Inflammatory macrophage treated with lipopolysaccharide for 1 hour (primary cell): Measurements from ENCODE around the gene PORCN.
"Not testable (repeated sequence)": the region's sequence is repeated elsewhere in the genome, so short reads cannot be mapped to it uniquely, and the experiment has no call there.

ENCODE experiments used
- DNase-seq, 2 donors: peaks; one replicate each; pipeline ENCODE4 v3.0.0-alpha.2; 2020 to 2022

The PORCN gene

DNA sequence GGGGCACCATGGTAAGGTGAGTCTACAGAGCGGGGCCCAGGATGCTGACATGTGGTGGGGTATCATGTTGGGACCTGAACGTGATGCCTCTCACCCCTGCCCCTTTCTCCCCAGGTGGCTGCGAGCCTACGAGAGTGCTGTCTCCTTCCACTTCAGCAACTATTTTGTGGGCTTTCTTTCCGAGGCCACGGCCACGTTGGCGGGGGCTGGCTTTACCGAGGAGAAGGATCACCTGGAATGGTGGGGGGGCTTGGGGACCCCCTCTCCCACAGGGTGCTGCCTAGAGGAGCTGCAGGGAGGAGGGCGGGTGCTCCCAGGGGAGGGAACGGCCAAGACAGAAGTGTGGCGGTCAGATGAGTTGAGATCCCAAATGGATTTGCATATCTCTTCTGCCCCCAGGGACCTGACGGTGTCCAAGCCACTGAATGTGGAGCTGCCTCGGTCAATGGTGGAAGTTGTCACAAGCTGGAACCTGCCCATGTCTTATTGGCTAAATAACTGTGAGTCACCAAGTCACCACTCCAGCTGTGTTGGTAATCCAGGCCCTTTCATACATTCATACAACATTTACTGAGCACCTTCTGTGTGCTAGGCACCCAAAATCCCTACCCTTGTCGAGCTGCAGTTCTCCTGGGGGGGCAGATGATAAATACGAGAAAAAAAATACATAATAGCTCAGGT is 5.5 kb downstream of the PORCN start:
- no peak for DNase-seq

DNA sequence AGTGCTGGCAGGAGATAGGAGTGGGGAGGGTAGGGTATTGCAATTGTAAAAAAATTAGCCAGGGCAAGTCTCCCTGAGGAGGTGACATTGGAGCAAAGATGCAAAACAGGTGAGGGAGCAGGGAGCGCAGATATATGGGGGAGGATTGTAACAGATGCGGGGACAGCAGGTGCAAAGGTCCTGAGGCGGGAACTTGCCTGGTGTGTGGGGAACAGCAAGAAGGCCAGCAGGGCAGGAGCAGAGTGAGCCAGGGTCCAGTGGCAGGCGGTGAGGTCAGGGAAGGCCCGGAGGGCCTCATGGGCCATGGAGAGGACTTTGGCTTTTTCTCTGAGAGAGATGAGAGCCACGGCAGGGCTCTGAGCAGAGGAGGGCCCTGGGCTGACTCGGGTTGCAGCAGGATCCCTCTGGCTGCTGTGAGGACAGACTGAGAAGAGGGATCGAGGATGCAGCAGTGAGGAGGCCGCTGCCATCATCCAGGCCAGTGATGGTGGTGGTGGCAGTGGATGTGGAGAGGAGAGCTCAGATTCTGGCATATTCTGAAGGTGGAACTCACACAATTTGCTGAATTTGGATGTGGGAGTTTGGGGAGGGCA is 6.2 kb downstream of the PORCN start:
- no peak for DNase-seq

DNA sequence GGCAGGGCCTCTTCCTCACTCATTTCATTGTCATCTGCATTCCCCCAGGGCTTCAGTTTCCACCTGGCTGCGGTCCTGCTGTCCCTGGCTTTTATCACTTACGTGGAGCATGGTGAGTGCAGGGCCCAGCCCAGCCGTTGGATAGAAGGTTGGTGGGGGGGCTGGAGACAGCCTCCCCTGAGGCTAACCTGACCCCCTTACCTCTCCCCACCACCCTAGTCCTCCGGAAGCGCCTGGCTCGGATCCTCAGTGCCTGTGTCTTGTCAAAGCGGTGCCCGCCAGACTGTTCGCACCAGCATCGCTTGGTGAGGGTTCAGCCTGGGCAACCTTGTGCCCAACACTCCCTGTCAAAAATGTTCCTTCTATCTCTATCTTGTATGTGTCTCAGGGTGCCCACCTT is 7.0 kb downstream of the PORCN start:
- no peak for DNase-seq

DNA sequence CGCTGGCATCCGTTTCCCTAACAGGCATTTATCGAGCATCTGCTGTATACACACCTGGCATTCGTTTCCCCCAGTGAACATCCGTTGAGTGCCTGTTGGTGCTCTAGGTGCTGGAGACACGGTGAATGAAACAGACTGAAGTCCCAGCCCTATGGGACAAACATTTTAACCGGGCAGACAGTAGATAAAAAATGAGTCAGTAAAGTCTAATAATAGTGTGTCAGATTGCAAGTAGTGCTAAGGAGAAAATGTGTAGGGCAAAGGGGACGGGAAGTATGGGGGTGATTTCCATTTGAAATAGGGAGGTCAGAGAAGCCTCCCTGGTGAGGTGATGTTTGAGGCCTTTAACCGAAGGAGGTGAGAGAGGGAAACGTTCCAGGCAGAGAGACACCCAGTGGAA is 7.5 kb downstream of the PORCN start:
- no peak for DNase-seq

DNA sequence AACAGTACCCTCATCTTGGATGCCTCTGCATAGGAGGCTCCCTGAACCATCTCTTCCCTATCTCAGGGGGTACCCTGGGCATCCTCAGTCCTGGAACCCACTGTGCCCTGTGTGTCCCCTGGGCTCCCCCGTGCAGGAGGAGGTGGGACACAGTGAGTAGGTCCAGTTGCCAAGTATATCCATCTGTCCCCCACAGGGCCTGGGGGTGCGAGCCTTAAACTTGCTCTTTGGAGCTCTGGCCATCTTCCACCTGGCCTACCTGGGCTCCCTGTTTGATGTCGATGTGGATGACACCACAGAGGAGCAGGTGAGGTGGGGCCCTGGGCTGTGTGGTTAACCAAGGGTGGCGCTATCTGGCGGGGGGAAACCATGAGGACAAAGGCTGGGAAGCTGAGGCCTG is 8.2 kb downstream of the PORCN start:
- DNase-seq, result no peak

DNA sequence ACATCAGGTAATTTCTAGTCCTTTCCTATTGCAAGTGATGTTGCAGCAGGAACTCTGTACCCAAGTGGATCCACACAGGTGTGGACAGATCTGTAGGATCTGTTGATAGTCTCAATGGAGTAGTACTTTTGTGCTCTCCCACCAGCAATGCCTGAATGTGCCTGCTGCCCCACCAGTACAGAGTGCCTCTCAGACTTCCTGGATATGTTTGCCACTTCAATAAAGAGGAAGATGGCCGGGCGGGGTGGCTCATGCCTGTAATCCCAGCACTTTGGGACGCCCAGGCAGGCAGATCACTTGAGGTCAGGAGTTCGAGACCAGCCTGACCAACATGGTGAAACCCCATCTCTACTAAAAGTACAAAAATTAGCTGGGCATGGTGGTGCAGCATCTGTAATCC is 10.7 kb downstream of the PORCN start:
- not testable (repeated sequence) for DNase-seq

DNA sequence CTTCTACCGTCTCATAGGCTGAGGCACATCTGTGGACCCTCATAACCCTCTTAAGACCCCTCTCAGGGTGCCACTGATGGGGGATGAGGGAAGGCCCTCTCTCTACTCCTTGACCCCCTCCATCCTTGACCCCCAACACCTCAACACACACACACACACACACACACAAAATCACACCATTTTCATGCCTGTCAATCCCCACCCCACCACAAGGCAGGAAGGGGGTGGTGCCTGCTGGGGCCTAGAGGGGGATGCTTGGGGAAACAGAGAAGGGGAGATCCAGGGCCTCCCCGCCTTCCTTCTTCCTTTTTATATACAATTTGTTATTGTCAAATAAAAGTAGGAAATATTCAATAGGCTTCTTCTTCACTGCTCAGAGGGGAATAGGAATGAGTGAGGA is 11.7 kb downstream of the PORCN start:
- DNase-seq, result no peak

DNA sequence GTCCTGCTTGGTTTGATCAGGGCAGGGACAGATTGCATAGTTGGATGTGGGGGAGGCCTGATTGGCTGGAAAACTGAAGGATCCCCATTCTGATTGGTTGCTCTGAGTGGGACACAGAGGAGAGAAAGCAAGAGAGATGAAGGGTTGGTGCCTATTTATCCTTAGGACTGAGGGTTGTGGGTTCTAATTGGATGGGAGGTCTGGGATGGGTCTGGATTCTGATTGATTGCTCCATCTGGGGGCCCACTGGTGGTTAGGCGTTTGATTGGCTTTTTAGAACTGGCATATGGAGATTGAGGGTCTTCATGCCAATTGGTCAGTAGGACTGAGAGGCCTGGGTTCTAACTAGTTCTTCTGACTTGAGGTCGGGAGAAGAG is 12.2 kb downstream of the PORCN start:
- no peak for DNase-seq

DNA sequence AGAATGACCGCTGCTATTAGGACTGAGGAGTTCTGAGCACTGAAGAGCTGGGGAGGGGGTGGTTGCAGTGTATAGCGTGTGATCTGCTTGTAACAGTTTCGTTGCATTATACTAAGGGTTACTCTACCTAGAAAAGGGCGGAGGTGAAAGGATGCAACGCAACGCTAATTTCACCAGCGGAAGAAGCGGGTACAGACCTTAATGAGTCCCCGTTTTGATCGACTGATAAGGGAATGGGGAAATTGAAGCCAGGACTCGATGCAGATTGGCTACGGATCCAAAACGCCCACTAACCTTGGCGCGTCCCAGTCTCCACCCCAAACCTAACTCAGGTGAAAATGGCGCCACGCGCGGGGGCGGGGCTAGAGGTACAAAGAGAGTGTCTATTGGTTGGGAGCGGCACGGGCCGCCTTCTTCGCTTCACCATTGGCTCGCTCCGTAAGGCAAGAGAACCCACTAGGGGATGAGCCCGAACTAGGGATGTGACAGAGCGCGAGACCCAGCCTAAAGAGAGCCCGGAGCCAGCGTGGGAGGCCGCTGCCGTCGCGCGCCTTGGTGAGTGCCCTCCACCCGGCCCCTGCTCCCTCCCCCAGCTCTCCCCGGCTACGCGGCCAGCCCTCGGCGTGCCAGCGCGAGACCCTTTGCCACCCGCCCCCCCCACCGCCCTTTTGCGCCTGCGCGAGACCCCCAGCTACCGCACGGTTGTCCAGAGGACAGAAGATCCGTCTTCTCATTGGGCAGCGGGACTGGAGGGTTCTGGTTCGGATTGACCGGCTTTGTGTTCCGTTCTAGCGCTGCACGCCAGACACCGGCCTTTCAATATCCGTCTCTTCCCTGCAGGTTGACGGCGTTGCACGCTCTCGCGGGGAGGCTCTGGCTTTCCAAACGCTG is 12.8 kb downstream of the PORCN start, which contains the start of gene EBP:
TSS of gene EBP (plus strand) at position 456 of the 891 bp plus-strand sequence. CDS start 1,964 bp downstream, outside the sequence.
- peak; percentile 85 to 87 for DNase-seq

DNA sequence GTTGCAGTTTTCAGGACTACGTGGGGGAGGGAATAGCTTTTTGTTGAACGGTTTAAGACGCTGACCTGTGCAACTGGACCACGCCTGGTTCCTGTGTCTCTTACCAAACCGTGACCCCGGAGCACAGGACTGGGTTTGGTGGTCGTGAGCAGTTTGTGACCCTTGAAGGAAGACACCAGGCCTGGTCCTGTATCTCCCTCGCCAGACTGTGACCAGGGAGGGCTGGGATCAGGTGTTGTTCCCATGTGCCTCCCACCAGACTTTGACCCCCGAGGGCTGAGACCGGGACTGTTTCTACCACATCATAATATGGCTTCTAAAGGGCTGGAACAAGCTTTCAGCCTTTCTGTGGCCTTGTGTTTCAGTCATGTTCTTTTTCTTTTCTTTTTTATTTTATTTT is 13.5 kb downstream of the PORCN start:
- no peak for DNase-seq

DNA sequence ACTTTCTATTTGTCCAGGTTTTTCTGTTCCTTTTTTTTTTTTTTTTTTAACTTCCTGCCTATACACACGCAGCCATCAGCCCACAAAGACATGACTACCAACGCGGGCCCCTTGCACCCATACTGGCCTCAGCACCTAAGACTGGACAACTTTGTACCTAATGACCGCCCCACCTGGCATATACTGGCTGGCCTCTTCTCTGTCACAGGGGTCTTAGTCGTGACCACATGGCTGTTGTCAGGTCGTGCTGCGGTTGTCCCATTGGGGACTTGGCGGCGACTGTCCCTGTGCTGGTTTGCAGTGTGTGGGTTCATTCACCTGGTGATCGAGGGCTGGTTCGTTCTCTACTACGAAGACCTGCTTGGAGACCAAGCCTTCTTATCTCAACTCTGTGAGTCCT is 14.9 kb downstream of the PORCN start:
- no peak for DNase-seq

DNA sequence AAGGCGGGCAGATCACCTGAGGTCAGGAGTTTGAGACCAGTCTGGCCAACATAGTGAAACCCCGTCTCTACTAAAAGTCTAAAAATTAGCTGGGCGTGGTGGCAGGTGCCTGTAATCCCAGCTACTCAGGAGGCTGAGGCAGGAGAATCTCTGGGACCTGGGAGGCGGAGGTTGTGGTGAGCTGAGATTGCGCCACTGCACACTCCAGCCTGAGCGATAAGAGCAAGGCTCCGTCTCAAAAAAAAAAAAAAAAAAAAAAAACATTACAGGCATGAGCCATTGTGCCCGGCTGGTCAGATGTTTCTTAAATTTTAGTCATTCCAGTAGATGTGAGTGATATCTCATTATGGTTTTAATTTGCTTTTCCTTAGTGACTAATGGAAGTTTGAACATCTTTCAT is 17.1 kb downstream of the PORCN start:
- DNase-seq, result not testable (repeated sequence)

DNA sequence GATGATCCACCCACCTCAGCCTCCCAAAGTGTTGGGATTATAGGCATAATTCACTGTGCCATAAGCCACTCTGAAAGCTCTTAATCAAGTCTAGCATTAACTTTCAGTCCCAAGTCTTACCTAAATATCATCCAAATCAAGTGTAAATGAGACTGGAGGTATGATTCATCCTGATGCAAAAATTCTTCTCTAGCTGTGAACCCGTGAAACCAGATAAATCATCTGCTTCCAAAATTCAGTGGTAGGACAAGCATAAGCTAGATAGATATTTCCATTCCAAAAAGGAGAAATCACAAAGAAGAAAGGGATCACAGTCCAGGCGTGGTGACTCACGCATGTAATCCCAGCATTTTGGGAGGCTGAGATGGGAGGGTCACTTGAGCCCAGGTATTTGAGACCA is 21.9 kb downstream of the PORCN start:
- no peak for DNase-seq

DNA sequence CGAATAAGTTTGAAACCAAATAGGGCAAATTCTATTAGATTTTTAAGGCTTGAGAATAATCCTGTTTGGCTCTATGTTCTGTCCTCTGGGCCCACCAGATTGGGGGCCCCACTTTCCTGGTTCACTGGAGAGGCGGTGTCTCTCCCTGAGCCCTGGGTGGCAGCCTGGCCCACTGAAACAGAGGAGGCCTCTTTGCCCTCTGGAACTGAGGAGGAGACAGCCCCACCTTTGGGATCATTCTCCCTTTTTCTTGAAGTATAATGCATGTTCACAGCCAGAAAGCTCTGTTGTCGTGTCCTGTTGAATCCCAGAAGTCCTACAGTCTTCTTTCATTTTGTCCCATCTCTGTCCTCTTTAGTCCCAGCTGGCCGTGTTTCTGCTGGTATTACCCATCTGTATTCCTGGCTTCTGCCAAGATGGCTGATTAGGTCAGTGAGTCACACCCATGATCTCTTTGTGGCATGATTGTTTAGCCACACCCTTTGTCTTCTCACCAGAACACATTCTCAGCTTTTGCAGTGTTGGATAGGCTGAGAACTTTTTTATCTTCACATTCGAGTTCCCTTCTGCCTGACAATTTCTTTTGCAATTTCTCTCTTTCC is 22.7 kb downstream of the PORCN start:
- peak in 1 of 2 donors; percentile 28 for DNase-seq

DNA sequence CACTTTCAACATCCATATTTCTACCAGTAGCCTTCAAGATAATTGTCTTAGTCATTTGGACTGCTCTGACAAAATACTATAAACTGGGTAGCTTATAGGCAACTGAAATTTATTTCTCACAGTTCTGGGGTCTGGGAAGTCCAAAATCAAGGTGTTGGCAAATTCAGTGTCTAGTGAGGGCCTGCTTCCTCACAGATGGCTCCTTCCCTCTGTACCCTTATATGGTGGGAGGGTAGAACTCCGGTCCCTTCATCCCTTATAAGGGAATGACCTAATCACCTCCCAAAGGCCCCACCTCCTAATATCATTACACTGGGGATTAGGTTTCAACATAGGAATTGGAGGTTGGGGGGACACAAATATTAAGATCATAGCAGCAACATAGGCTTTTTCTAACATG is 23.4 kb downstream of the PORCN start:
- peak in 1 of 2 donors; percentile 9 for DNase-seq

DNA sequence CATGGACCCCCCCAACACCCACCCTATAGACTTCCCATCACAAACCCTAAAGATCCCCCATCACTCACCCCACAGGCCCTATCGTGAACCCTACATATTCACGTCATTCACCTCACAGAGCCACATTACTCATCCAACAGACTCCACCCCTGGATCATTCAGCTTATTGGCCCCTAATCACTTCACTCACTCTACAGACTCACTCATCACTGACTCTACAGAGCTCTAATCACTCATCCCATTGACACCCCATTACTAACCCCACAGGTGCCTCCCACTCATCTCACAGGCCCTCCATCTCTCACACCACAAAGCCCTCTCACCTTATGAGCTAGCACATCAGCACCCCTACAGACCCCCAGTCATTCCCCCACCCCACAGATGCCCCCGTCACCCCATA is 24.4 kb downstream of the PORCN start:
- DNase-seq, result no peak

DNA sequence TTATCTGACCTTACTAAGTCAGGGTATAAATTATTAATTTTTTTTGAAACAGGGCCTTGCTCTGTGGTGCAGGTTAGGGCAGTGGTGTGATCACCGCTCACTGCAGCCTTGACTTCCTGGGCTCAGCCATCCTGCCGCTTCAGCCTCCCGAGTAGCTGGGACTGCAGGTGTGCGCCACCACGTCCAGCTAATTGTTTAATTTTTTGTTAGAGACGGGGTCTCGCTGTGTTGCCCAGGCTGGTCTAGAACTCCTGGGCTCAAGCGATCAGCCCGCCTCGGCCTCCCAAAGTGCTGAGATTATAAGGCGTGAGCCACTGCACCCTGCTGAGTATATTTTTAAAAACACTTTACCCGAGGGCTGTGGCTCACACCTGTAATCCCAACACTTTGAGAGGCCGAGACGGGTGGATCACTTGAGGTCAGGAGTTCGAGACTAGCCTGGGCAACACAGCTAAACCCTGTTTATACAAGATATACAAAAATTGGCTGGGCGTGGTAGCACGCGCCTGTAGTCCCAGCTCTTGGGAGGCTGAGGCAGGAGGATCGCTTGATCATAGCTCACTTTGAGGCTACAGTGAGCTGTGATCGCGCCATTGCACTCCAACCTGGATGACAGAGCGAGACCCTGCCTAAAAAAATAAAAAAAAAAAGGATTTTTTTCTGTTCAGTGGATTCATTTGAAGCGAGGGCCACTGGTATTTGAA is 30.0 kb downstream of the PORCN start:
- no peak for DNase-seq

DNA sequence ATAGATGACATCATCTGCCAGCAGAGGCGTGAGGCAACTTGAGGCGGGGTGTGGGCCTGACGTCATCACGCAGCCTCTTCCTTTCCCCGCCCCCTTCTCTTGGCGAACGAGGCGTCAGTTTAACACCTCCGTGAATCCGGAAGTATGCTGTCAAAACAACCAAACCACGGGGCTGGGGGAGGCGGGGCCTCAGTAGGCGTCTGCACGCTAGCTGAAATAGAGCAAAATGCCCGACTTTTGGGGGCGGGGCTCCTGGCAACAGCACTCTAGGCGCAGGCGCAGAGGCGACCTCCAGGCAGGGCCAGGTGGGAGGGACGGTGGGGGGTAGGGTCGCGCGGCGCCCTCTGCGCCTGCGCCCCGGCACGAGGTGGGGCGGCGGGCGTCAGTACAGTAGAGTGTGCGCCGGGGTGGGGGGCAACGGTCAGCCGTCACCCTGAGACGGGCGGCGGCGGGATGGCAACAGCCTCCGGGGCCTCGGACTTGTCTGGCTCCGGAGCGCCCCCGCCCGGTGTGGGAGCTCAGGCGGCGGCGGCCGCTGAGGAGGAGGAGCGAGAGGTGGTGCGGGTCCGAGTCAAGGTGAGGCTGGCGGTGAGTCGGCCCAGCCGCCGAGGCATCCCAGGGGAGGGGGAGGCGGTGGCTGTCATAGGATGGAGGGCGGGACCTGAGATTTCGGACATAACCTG is 30.7 kb downstream of the PORCN start, which contains the start of gene TBC1D25:
TSS of gene TBC1D25 (plus strand) at position 370 of the 683 bp plus-strand sequence. CDS start at position 454, 84 bp downstream.
- peak; percentile 95 to 96 for DNase-seq

DNA sequence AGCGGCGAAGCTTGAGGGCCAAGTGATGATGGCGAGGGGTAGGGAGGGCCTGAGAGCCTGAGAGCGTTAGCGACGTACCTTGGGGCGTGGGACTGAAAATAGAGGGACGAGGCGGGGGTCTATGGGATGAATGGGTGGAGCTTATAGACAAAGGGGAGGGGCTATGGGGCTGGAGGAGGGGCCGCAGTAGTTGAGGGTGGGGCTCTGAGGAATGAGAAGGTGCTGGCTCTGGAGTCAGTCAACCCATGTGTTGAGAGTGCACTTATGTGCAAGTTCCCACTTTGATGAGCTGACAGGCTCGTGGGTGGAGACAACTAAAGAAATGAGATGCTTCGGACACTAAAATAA is 31.2 kb downstream of the PORCN start:
- peak; percentile 49 to 62 for DNase-seq

DNA sequence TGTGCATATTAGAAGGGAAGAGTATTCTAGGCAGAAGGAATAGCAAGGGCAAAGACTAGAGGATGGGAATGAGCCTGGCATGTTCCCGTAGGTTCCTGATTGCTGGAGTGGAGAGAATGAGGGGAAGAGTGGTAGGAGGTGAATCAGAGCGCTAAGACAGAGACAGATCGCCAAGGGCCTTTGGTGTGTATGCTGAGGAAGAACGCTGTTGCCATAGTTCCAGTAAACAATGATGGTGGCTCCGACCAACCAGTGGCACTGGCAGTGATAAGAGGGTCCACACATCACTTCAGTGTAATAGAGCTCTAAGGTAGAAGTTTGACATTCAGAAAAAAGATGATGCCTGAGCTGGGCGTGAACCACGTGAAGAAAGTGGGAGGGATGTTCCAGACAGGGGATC is 31.7 kb downstream of the PORCN start:
- DNase-seq, result no peak

DNA sequence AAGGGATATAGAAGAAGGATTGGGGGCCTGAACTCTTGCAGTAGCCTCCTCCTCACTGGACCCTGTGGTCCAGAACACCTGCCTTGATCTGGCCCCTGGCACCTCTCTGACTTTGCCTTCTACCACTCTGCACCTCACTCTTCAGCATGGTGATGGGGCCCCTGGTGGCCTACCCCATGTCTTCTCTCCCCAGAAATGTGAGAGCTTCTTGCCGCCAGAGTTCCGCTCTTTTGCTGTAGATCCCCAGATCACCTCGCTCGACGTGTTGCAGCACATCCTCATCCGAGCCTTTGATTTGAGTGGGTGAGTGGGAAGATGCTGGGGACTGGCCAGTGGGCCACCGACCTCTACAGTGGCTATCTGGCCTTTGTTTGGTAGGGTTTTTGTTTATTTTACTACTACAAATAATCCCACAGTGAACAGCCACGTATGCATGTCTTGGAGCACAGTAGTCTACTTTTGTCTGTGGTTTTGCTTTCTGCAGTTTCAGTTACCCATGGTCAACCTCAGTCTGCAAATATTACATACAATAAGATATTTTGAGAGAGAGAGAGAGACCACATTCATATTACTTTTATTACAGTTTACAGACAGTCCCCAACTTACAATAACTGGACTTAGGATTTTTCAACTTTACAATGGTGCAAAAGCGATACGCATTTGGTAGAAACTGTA is 32.5 kb downstream of the PORCN start:
- no peak for DNase-seq

DNA sequence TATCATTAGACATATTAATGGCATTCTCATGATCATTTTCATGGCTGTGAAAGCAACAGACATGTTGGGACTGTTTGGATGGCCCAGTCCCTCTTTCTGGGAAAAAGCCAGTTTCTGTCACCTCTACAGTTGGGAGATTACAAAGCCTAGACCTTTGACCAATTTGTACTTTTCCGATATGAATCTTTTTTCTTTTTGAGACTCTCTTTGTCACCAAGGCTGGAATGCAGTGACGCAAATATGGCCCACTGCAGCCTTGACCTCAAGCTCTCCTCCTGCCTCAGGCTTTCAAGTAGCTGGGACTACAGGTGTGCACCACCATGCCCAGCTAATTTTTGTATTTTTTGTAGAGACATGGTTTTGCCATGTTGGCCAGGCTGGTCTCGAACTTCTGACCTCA is 40.1 kb downstream of the PORCN start:
- DNase-seq, result no peak
